ENCODE results near the gene DPY30. TPM values are rescaled to one million over a fixed set of nuclear protein-coding genes. Genes with fewer than 3 reads are reported as not detected.
"Not testable (repeated sequence)": the region's sequence is repeated elsewhere in the genome, so short reads cannot be mapped to it uniquely, and the experiment has no call there.

The DPY30 gene
- polyA plus RNA-seq, 1 donor (not counting 4 experiments of a cell fraction or from before 2014, with no cell fraction given), result 117 TPM

- Histone ChIP-seq H3K79me2 (ENCODE audit: control insufficient read depth, insufficient read depth, low read length) (no peaks in the 10 kb centered on the region), H3K27me3 (ENCODE audit: control insufficient read depth, extremely low read depth, insufficient read depth, low read length) (no peaks in the 10 kb centered on the region), H3K9me1 (ENCODE audit: control insufficient read depth, extremely low read depth, insufficient read depth, low read length) (no peaks in the 10 kb centered on the region), H3K9ac (ENCODE audit: control insufficient read depth, extremely low read depth, insufficient read depth, low read length) (no peak overlapping the region), H3K4me2 (ENCODE audit: control insufficient read depth, extremely low read depth, insufficient read depth, low read depth, low read length) (no peak overlapping the region), H3K4me3 (ENCODE audit: control insufficient read depth in 2 of 3, extremely low read depth in 1 of 3, insufficient read depth in 2 of 3, low read depth in 1 of 3, low read length in 3 of 3) (no peak overlapping the region), H3K9me3 (ENCODE audit: control insufficient read depth, low read depth, low read length) (no peaks in the 10 kb centered on the region), H4K20me1 (ENCODE audit: control insufficient read depth, extremely low read depth, insufficient read depth, low read length) (no peaks in the 10 kb centered on the region), H2AFZ (ENCODE audit: control insufficient read depth, low read length) (no peak overlapping the region), H3K36me3 (ENCODE audit: control insufficient read depth in 2 of 2, extremely low read depth in 1 of 2, insufficient read depth in 2 of 2, low read length in 2 of 2) (no peaks in the 10 kb centered on the region), H3K27ac (ENCODE audit: control insufficient read depth, insufficient read depth, low read length) (no peak overlapping the region), H3K4me1 (ENCODE audit: control insufficient read depth, extremely low read depth, insufficient read depth, low read length) (no peaks in the 10 kb centered on the region)
- no peak for FAIRE-seq
- TF ChIP-seq CTCF (optimal IDR thresholded peaks at IDR 0.05 in 1 of 3, IDR thresholded peaks at IDR 0.05 in 1 of 3, conservative IDR thresholded peaks at IDR 0.05 in 1 of 3; ENCODE audit: extremely low read depth in 1 of 3, insufficient read depth in 2 of 3, low read length in 3 of 3), result no peak
- no peak for TF ChIP-seq EZH2 (IDR thresholded peaks at IDR 0.05; ENCODE audit: low read length)
- DNase-seq (ENCODE audit: low read depth, low spot score), result no peak
- dilution Hi-C loops (cut with MboI; ENCODE audit: extremely low pct_ligation_motif_present, low sequenced_read_pairs), result no loop called here
Measured at GRCh38 chr2:32051836-32052439, 12.3 kb upstream of the DPY30 start.

DNA sequence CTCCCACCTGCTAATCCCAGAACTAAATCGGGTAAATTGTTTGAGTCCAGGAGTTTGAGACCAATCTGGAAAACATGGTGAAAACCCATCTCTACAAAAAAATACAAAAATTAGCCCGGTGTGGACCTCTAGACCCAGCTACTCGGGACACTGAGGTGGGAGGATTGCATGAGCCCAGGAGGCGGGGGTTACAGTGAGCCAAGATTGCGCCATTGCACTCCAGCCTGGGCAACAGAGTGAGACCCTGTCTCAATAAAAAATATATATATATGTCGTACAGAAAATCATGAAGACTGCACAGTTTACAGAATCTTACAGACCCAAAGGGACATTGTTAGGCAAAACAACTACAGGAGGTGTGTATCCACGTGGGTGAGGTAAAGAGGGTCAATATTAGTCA is 4.0 kb upstream of the DPY30 start:
- Histone ChIP-seq H3K36me3 (ENCODE audit: control insufficient read depth in 2 of 2, extremely low read depth in 1 of 2, insufficient read depth in 2 of 2, low read length in 2 of 2) (no peaks in the 10 kb centered on the region), H3K9me1 (ENCODE audit: control insufficient read depth, extremely low read depth, insufficient read depth, low read length) (no peaks in the 10 kb centered on the region), H3K9me3 (ENCODE audit: control insufficient read depth, low read depth, low read length) (no peaks in the 10 kb centered on the region), H4K20me1 (ENCODE audit: control insufficient read depth, extremely low read depth, insufficient read depth, low read length) (no peaks in the 10 kb centered on the region), H3K27ac (ENCODE audit: control insufficient read depth, insufficient read depth, low read length) (no peak overlapping the region), H3K79me2 (ENCODE audit: control insufficient read depth, insufficient read depth, low read length) (peaks cover 7% of the 10 kb centered on the region), H3K27me3 (ENCODE audit: control insufficient read depth, extremely low read depth, insufficient read depth, low read length) (no peaks in the 10 kb centered on the region), H2AFZ (ENCODE audit: control insufficient read depth, low read length) (no peak overlapping the region), H3K4me2 (ENCODE audit: control insufficient read depth, extremely low read depth, insufficient read depth, low read depth, low read length) (no peak overlapping the region), H3K4me1 (ENCODE audit: control insufficient read depth, extremely low read depth, insufficient read depth, low read length) (peaks cover 6% of the 10 kb centered on the region), H3K9ac (ENCODE audit: control insufficient read depth, extremely low read depth, insufficient read depth, low read length) (no peak overlapping the region), H3K4me3 (ENCODE audit: control insufficient read depth in 2 of 3, extremely low read depth in 1 of 3, insufficient read depth in 2 of 3, low read depth in 1 of 3, low read length in 3 of 3) (no peak overlapping the region)
- DNase-seq (ENCODE audit: low read depth, low spot score) (no peak), FAIRE-seq (no peak)
- dilution Hi-C loops (cut with MboI; ENCODE audit: extremely low pct_ligation_motif_present, low sequenced_read_pairs), result no loop called here
- TF ChIP-seq EZH2 (IDR thresholded peaks at IDR 0.05; ENCODE audit: low read length) (no peak), CTCF (optimal IDR thresholded peaks at IDR 0.05 in 1 of 3, IDR thresholded peaks at IDR 0.05 in 1 of 3, conservative IDR thresholded peaks at IDR 0.05 in 1 of 3; ENCODE audit: extremely low read depth in 1 of 3, insufficient read depth in 2 of 3, low read length in 3 of 3) (no peak)

- DNase-seq (ENCODE audit: low read depth, low spot score); H3K36me3 ChIP-seq (ENCODE audit: control insufficient read depth in 2 of 2, extremely low read depth in 1 of 2, insufficient read depth in 2 of 2, low read length in 2 of 2); H3K4me2 ChIP-seq (ENCODE audit: control insufficient read depth, extremely low read depth, insufficient read depth, low read depth, low read length); H3K9me3 ChIP-seq (ENCODE audit: control insufficient read depth, low read depth, low read length); H3K9me1 ChIP-seq (ENCODE audit: control insufficient read depth, extremely low read depth, insufficient read depth, low read length); H4K20me1 ChIP-seq (ENCODE audit: control insufficient read depth, extremely low read depth, insufficient read depth, low read length); FAIRE-seq; dilution Hi-C loops (cut with MboI; ENCODE audit: extremely low pct_ligation_motif_present, low sequenced_read_pairs); H2AFZ ChIP-seq (ENCODE audit: control insufficient read depth, low read length); H3K27me3 ChIP-seq (ENCODE audit: control insufficient read depth, extremely low read depth, insufficient read depth, low read length); H3K4me3 ChIP-seq (ENCODE audit: control insufficient read depth in 2 of 3, extremely low read depth in 1 of 3, insufficient read depth in 2 of 3, low read depth in 1 of 3, low read length in 3 of 3); H3K9ac ChIP-seq (ENCODE audit: control insufficient read depth, extremely low read depth, insufficient read depth, low read length): not testable (repeated sequence)
- peaks cover 19% of the 10 kb centered on the region for H3K79me2 ChIP-seq (ENCODE audit: control insufficient read depth, insufficient read depth, low read length)
- peaks cover 12% of the 10 kb centered on the region for H3K4me1 ChIP-seq (ENCODE audit: control insufficient read depth, extremely low read depth, insufficient read depth, low read length)
- peak overlapping the region; percentile 24 for H3K27ac ChIP-seq (ENCODE audit: control insufficient read depth, insufficient read depth, low read length)
Measured at GRCh38 chr2:32034198-32034887, 5.3 kb downstream of the DPY30 start.
